GM20000 (cell line): Measurements from ENCODE around the gene IL31.

ENCODE experiments used
- DNase-seq: peaks from one replicate; pipeline ENCODE4 v3.0.0; 2012; ENCODE audit warnings: low spot score
- TF ChIP-seq, protein P1 (sequence below): IDR thresholded peaks from 2 replicates; pipeline ENCODE4 v1.5.1; 2012; ENCODE audit warnings: mild to moderate bottlenecking, control low read depth; ENCODE audit errors: extremely low read depth, missing control alignments

IL31 gene

DNA sequence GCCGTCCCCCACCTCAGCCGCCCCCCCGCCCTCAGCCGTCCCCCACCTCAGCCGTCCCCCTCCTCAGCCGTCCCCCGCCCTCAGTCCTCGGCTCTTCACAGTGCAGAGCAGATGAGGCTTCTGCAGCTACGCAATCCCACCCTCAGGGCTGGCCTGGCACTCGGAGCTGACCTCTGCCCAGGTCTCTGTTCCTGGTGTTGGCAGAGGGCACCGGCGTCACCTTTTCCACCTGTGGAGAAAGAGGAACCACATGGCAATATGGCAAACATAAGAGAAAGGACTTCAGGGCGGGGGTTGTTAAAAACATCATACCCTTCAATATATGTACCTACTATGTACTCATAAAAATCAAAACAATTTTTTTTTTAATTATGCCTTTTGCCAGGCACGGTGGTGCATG, 49.7 kb downstream of the IL31 start:
- TF ChIP-seq, protein P1, sequence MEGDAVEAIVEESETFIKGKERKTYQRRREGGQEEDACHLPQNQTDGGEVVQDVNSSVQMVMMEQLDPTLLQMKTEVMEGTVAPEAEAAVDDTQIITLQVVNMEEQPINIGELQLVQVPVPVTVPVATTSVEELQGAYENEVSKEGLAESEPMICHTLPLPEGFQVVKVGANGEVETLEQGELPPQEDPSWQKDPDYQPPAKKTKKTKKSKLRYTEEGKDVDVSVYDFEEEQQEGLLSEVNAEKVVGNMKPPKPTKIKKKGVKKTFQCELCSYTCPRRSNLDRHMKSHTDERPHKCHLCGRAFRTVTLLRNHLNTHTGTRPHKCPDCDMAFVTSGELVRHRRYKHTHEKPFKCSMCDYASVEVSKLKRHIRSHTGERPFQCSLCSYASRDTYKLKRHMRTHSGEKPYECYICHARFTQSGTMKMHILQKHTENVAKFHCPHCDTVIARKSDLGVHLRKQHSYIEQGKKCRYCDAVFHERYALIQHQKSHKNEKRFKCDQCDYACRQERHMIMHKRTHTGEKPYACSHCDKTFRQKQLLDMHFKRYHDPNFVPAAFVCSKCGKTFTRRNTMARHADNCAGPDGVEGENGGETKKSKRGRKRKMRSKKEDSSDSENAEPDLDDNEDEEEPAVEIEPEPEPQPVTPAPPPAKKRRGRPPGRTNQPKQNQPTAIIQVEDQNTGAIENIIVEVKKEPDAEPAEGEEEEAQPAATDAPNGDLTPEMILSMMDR = no peak
- no peak for DNase-seq

DNA sequence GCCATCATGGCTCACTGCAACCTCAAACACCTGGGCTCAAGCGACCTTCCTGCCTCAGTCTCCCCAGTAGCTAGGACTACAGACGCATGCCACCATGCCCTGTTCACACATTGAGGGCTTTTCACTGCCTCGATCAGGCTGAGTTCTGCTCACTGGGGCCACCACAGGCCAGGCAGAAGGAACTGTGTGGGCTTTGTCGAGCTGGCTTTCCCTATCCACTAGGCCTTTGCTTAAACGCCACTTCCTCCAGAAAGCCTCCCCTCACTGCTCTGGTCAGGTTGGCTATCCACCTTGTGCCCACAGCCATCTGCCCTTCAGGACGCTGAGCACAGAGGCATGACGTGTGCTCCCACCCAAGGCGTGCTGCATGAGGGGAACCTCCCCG, 50.3 kb downstream of the IL31 start:
- no peak for DNase-seq
- TF ChIP-seq, protein P1 = no peak

DNA sequence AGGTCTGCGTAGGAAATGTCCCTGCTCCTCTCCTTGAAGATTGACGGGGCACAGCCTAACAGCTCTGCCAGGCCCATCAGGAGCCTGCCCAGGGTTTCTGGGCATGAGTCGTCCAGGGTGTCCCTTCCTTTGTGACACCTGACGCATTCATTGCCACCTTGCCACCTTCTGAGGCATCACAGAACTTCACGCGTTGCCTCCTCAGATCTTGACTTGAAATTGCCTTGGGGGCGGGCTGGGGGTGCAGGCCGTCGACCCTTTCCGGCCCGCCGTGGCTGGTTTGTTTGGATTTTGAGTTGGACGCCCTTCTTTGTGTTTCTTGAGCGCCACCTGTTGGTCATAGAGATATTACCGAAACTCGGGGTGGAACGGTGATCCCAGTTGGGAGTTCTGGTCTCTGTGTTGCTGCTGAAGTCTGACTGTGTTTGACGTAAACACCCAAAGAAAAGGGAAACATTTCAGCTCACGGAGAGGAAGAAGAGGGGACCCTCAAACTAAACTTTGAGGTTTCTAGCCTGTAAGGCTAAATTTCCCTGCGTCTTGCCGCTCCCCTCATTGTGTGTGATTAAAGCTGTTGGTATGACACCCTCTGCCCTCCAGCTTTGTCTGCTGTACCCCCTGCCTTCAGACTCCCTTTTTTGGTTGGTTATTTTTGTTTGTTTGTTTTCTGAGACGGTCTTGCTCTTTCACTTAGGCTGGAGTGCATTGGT, 50.8 kb downstream of the IL31 start:
- TF ChIP-seq, protein P1 = peak; percentile 55

More for the DNA sequence above, 50.8 kb downstream of the IL31 start:
- peak; percentile 84 for DNase-seq
